Stromal cell of bone marrow (primary cell): Measurements from ENCODE around the gene ADGRB3.
"Not testable (repeated sequence)": the region's sequence is repeated elsewhere in the genome, so short reads cannot be mapped to it uniquely, and the experiment has no call there.

Experiments
- DNase-seq: peaks from one replicate; pipeline ENCODE4 v3.0.0-alpha.2; 2012; ENCODE audit warnings: low read depth

Gene ADGRB3

GRCh38 chr6:69340196-69340595 is 705.1 kb downstream of the ADGRB3 start:
- DNase-seq = no peak

GRCh38 chr6:69343851-69344250 is 708.8 kb downstream of the ADGRB3 start:
- DNase-seq = no peak

DNA sequence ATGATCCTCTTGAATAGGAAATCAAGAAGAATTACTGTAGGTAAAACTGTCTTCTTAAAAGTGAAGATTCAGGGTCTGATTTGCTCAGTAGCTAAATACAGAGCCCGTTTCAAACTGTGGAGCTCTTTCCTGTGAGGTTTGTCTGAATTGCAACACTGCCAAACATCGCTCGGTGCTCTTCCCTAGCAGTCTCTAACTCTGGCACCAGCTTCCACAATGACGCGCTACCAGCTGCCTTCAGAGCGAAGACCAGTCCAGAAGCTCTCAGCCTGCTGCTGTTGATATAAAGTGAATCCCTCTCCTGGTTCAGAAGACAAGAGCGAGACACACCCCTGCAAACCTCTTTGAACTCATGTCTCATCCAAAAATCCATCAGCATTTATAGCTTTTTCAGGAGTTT is 714.7 kb downstream of the ADGRB3 start:
- DNase-seq = no peak

DNA sequence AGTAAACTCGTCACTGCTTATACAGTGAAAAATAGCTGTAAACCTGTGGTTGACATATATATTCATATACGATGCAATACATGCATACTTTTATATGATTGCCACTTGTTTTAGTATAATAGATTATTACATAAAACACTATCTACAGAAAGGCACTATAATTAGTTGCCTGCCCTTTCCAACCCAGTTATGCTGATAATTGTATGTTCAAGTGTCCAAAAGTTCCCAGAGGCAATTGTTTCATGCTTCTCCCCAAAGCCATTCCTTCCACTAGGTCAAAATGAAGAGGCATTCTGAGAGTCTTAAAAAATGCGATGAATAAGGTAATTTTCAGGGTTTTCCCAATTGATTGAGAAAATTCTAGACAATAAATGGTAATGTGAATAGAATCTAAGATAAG is 727.1 kb downstream of the ADGRB3 start:
- DNase-seq = no peak

GRCh38 chr6:69366831-69367230 is 731.7 kb downstream of the ADGRB3 start:
- DNase-seq = no peak

DNA sequence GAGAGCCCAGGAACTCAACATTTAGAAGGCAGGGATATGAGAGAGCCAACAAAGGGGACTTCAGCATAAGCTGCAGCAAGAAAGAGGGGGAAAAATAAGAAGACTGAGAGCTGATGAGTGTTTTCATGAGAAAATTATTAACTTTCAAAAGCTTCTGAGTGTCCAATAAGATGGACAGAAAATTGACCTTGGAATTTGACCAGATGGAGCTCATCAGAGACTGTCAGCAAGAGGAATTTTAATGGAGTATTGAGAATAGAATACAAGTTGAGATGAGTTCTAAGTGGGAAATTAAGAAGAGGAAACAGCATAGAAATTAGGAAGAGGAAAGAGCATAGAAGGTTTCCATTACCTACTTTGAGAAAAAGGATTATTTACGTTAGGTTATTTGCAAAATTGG is 733.5 kb downstream of the ADGRB3 start:
- DNase-seq = no peak

DNA sequence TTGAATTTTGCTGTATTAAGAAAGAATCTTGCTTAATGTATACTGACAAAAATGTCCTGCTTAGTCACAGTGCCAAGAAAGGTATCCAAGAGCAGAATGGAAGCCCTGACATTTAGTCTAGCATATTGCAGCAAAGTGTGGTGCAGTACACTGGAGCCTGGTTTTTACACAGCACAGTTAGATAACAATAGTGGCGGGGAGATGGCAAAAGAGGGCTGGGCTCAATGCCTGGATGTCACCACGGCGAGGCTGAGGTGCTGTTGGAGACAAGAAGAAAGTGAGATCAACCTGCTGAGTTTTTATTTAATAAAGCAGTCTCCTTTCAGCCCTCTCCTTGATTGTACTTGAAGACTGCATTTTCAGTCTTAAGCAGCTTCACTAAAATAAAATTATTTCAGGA is 735.7 kb downstream of the ADGRB3 start:
- DNase-seq = no peak

- DNase-seq = no peak
Observed at GRCh38 chr6:69378326-69378725, 743.2 kb downstream of the ADGRB3 start.

- DNase-seq = no peak
Observed at GRCh38 chr6:69379518-69379917, 744.4 kb downstream of the ADGRB3 start.

DNA sequence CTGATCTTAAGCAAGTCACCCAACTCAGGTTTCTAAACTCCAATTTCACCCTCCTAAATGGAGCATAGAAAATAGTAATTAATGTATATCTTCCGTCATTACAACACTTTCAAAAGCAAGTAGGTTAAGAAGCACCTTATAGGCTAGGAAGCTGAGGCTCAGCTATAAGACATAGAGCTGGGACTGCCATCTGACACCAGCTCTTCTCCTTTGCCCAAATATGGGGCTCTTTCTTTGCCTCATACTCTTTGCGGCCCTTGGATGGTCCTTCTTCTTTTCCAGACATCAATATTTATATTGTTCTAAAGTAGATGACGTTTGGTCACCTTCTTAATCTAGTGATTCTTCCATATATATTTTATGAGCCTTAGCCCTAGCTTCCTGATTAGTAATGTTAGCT is 748.5 kb downstream of the ADGRB3 start:
- no peak for DNase-seq

GRCh38 chr6:69386426-69386825 is 751.3 kb downstream of the ADGRB3 start:
- no peak for DNase-seq

DNA sequence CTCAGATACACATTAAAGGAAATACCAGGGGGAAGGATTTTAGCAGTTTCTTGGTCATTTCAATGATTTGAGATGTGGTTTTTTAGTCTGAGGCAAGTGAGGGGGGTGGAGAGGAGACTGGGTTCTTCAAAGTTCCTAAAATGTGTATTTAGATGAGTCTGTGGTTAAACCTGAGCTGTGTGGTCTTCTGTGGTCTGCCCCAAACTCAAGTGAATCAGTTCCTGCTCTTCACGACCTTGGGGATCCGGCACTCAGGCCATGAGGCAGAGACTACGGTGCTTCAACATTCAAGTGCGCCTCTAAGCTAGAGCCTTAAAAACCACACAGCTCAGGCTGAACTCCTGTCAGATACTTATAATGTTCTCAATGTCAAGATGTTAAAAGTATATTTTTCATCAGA is 755.0 kb downstream of the ADGRB3 start:
- no peak for DNase-seq

GRCh38 chr6:69391106-69391505 is 756.0 kb downstream of the ADGRB3 start:
- DNase-seq = no peak

GRCh38 chr6:69392745-69393144 is 757.7 kb downstream of the ADGRB3 start:
- no peak for DNase-seq

- DNase-seq = no peak
Observed at GRCh38 chr6:69398311-69398710, 763.2 kb downstream of the ADGRB3 start.

DNA sequence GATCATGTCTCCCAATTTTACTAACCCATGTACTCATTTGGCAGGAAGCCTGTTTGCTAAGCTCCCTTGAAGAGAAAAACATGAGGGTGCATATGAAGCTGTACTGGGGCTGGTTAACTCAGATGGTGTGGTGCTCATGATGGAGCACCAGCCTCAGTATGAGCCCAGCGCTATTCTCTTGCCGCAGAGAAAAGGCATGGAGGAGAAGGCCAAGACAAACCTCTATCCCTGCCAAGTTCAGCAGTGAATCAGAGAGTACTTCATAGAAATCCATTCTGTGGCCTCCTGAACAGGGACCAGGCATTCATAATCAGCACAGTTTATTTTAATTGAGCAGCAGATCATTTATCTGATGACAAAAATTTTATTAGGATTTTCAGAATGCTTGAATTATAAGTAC is 763.6 kb downstream of the ADGRB3 start:
- DNase-seq = peak; percentile 25

- no peak for DNase-seq
Observed at GRCh38 chr6:69408886-69409285, 773.8 kb downstream of the ADGRB3 start.

GRCh38 chr6:69416776-69417175 is 781.7 kb downstream of the ADGRB3 start:
- DNase-seq = peak; percentile 35

GRCh38 chr6:69421269-69421668 is 786.2 kb downstream of the ADGRB3 start:
- DNase-seq = no peak

GRCh38 chr6:69422020-69422419 is 786.9 kb downstream of the ADGRB3 start:
- no peak for DNase-seq

DNA sequence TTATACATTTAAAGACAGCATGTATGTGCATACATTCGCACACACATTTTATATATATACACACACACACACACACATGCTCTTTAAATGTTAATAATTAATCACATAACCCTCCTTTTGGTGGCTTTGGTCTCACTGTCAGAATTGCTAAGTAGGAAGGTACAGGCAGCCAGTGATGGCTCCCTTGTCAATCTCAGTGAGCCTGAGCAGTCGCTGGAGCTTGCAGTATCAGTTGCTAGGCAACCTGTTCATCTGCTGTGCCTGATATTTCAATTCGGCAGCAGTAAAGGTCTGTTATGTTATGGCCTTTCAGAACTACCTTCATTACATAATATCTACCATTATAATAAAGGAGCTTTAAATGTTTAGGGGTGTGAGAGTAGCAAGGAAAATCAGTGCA is 787.4 kb downstream of the ADGRB3 start:
- DNase-seq = no peak

DNA sequence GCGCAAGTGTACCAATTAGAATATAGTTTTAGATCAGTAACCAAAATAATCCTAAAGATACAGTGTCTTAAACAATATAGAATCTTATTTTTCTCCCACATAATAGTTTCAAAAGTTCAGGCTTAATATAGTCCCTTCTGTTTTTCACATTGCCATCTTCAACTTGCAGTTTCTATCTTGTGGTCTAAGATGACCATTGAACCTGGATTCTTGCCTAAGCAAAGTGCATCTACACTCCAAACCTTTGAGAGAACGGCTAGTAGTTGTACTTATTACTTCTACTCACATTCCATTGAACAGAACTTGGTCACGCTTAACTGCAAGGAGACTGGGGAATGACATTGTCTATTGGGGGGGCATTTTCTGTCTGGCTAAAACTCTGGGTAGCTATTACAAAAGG is 788.7 kb downstream of the ADGRB3 start:
- no peak for DNase-seq

DNA sequence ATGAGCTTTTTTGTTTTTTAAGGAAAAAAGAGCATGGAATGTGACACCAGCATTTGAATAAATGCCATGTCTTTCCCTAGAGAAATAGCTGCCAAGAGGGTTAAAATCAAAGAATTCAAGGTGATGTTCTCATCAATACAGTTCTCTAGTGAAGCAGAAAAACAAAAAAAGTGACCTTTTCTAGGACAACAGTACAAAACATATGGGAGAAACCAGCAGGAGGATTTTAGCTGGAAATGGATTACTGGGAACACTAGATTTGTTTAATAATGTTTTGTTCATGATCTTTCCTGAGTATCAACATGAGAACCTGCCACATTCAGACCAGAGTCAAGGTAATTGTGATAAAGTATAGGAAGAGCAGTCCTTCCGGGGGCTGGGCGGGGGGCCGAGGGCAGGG is 789.5 kb downstream of the ADGRB3 start:
- no peak for DNase-seq

DNA sequence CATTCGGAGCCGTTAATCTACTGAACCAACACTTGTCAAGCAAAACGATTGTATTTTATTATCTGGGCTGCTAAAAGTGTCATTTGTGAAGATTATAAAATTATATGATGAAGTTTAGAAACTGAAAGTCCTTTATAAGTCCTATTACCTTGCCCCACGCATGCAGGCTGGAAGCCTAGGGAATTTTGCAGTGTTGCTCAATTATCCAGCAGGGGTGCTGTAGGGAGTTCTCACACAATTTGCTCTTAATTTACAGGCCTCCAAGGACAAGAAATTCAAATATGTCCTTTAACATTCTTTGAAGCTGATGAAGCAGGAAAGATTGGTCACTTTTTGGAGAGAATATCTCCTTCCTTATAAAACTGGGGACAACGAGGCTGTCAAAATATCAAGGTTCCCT is 792.8 kb downstream of the ADGRB3 start:
- DNase-seq = no peak

DNA sequence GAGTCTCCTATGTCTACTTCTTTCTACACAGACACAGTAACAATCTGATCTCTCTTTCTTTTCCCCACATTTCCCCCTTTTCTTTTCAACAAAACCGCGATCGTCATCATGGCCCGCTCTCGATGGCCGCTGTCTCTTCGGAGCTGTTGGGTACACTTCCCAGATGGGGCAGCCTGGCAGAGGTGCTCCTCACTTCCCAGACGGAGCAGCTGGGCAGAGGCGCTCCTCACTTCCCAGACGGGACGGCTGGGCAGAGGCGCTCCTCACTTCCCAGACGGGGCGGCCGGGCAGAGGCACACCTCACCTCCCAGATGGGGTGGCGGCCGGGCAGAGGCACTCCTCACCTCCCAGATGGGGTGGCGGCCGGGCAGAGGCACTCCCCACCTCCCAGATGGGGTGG is 797.1 kb downstream of the ADGRB3 start:
- DNase-seq = not testable (repeated sequence)
